SK-N-SH (cell line): ENCODE measurements around the gene FAM168A.

ENCODE experiments used
- JUND ChIP-seq: IDR thresholded peaks from 2 replicates; pipeline ENCODE4 v1.4.0; 2012
- NFIC ChIP-seq: IDR thresholded peaks from 2 replicates; pipeline ENCODE4 v1.4.0; 2012; ENCODE audit warnings: borderline replicate concordance
- TEAD4 ChIP-seq: IDR thresholded peaks from 2 replicates; pipeline ENCODE4 v1.4.0; 2012; ENCODE audit warnings: mild to moderate bottlenecking, borderline replicate concordance; ENCODE audit not compliant: insufficient read depth
- ZBTB33 ChIP-seq: IDR thresholded peaks from 2 replicates; pipeline ENCODE4 v1.4.0; 2012; ENCODE audit warnings: low read depth, borderline replicate concordance
- TF ChIP-seq, protein P1 (sequence below): fragments of 200-600 bp; sonication (generic); IDR thresholded peaks from 2 replicates; pipeline ENCODE4 v1.6.1; 2017; ENCODE audit warnings: antibody characterized with exemption, mild to moderate bottlenecking, moderate library complexity
- TF ChIP-seq, protein P2 (sequence below): fragments of 150-350 bp; IDR thresholded peaks from 2 replicates; pipeline ENCODE4 v1.6.1; 2017; ENCODE audit warnings: antibody characterized with exemption, low read length, low read depth, borderline replicate concordance

- no peak for TF ChIP-seq ZBTB33
- TF ChIP-seq, protein P1, sequence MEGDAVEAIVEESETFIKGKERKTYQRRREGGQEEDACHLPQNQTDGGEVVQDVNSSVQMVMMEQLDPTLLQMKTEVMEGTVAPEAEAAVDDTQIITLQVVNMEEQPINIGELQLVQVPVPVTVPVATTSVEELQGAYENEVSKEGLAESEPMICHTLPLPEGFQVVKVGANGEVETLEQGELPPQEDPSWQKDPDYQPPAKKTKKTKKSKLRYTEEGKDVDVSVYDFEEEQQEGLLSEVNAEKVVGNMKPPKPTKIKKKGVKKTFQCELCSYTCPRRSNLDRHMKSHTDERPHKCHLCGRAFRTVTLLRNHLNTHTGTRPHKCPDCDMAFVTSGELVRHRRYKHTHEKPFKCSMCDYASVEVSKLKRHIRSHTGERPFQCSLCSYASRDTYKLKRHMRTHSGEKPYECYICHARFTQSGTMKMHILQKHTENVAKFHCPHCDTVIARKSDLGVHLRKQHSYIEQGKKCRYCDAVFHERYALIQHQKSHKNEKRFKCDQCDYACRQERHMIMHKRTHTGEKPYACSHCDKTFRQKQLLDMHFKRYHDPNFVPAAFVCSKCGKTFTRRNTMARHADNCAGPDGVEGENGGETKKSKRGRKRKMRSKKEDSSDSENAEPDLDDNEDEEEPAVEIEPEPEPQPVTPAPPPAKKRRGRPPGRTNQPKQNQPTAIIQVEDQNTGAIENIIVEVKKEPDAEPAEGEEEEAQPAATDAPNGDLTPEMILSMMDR = no peak
- TF ChIP-seq NFIC = no peak
- no peak for TF ChIP-seq JUND
- TF ChIP-seq, protein P2, sequence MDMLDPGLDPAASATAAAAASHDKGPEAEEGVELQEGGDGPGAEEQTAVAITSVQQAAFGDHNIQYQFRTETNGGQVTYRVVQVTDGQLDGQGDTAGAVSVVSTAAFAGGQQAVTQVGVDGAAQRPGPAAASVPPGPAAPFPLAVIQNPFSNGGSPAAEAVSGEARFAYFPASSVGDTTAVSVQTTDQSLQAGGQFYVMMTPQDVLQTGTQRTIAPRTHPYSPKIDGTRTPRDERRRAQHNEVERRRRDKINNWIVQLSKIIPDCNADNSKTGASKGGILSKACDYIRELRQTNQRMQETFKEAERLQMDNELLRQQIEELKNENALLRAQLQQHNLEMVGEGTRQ = no peak
- TF ChIP-seq TEAD4 = no peak
Observed at GRCh38 chr11:73576185-73576614, 21.7 kb downstream of the FAM168A start.
